K562 (cell line): ENCODE measurements around the gene KLF1. TPM values are rescaled to one million over a fixed set of nuclear protein-coding genes. Genes with fewer than 3 reads are reported as not detected.

Experiments used
- HMBOX1 ChIP-seq: sonication (generic); IDR thresholded peaks from 2 replicates; pipeline ENCODE4 v1.6.1; 2016
- NR2F6 ChIP-seq: fragments of 450-650 bp; formaldehyde crosslinking; IDR thresholded peaks from 2 replicates; pipeline ENCODE4 v1.4.0; 2020; ENCODE audit warnings: mild to moderate bottlenecking
- PCBP2 ChIP-seq: fragments of 200-400 bp; formaldehyde crosslinking; IDR thresholded peaks from 2 replicates; pipeline ENCODE4 v1.6.1; 2018; ENCODE audit warnings: low read length, low read depth, mild to moderate bottlenecking, moderate library complexity; ENCODE audit not compliant: poor library complexity, severe bottlenecking
- PTBP1 ChIP-seq: fragments of 200-400 bp; formaldehyde crosslinking; IDR thresholded peaks from 2 replicates; pipeline ENCODE4 v1.6.1; 2017; ENCODE audit warnings: low read depth, low read length
- ZFP30 ChIP-seq: fragments of 250-450 bp; sonication (Bioruptor Pico); IDR thresholded peaks from 2 replicates; pipeline ENCODE4 v1.8.0; 2022; ENCODE audit warnings: moderate library complexity, mild to moderate bottlenecking, inconsistent platforms, borderline replicate concordance
- ZNF143 ChIP-seq: sonication (generic); formaldehyde crosslinking; IDR thresholded peaks from 2 replicates; pipeline ENCODE4 v1.9.0; 2022; ENCODE audit warnings: mild to moderate bottlenecking, missing genetic modification reagents
- ZNF518B ChIP-seq: fragments of 250-450 bp; sonication (Bioruptor Pico); IDR thresholded peaks from 2 replicates; pipeline ENCODE4 v1.5.0; 2021; ENCODE audit warnings: mild to moderate bottlenecking, moderate library complexity
- ZNF586 ChIP-seq: fragments of 450-650 bp; formaldehyde crosslinking; conservative IDR thresholded peaks from 2 replicates; pipeline ENCODE4 v1.4.0; 2020; ENCODE audit warnings: mild to moderate bottlenecking, moderate library complexity
- polyA plus RNA-seq, 8 experiments: library from polyadenylated mRNA; depleted of rRNA in 4 of 8; stranded (reverse) in 5 of 8; unstranded in 3 of 8; fragments of >200 nt; fragmentation: Nextera tagmentation in 2 of 8; fragmentation: Illumina TruSeq in 1 of 8; extraction: Ambion mirVana in 2 of 8; extraction: Trizol in 1 of 8; gene quantifications; 2 replicates each; pipeline versions ENCODE4 v1.2.1 to v1.2.3, GENCODE V29; 2011 to 2014; ENCODE audit warnings: inconsistent platforms in 1 of 8, missing spikeins in 1 of 8
- total RNA-seq, 7 experiments: library from RNA; depleted of rRNA in 6 of 7; stranded (reverse); fragments of >200 nt in 6 of 7; fragmentation: Illumina TruSeq in 2 of 7; extraction: Trizol in 2 of 7; gene quantifications; 2 replicates each; pipeline versions ENCODE4 v1.2.1 to v1.2.3, GENCODE V29; 2011 to 2021; ENCODE audit warnings: low replicate concordance in 1 of 7
- TF ChIP-seq, protein P1 (sequence below), 2 experiments: fragments of 200-800 bp in 1 of 2; sonication (Bioruptor generic) in 1 of 2; sonication (generic) in 1 of 2; formaldehyde crosslinking in 1 of 2; IDR thresholded peaks in 1 of 2; conservative IDR thresholded peaks in 1 of 2; 2 replicates each; pipeline versions ENCODE4 v1.5.0 to v1.6.1; 2016 to 2020; ENCODE audit warnings: missing compliant biosample characterization in 1 of 2, missing genetic modification characterization in 1 of 2, missing genetic modification reagents in 1 of 2
- TF ChIP-seq, protein P2 (sequence below): fragments of 450-650 bp; formaldehyde crosslinking; IDR thresholded peaks from 2 replicates; pipeline ENCODE4 v1.4.0; 2020; ENCODE audit warnings: mild to moderate bottlenecking, moderate library complexity
- TF ChIP-seq, protein P3 (sequence below): sonication (generic); formaldehyde crosslinking; IDR thresholded peaks from 2 replicates; pipeline ENCODE4 v1.8.0; 2022; ENCODE audit warnings: missing genetic modification reagents, mild to moderate bottlenecking, moderate library complexity, borderline replicate concordance
- TF ChIP-seq, protein P4 (sequence below): fragments of 250-450 bp; sonication (Bioruptor Pico); IDR thresholded peaks from 2 replicates; pipeline ENCODE4 v1.4.0; 2020; ENCODE audit warnings: borderline replicate concordance

KLF1 gene
- total and polyA plus RNA-seq, 9 of the 15 experiments (the other 6 are each of a cell fraction or from before 2014, with no cell fraction given), result 8.4 to 163 (median 47.3) TPM

DNA sequence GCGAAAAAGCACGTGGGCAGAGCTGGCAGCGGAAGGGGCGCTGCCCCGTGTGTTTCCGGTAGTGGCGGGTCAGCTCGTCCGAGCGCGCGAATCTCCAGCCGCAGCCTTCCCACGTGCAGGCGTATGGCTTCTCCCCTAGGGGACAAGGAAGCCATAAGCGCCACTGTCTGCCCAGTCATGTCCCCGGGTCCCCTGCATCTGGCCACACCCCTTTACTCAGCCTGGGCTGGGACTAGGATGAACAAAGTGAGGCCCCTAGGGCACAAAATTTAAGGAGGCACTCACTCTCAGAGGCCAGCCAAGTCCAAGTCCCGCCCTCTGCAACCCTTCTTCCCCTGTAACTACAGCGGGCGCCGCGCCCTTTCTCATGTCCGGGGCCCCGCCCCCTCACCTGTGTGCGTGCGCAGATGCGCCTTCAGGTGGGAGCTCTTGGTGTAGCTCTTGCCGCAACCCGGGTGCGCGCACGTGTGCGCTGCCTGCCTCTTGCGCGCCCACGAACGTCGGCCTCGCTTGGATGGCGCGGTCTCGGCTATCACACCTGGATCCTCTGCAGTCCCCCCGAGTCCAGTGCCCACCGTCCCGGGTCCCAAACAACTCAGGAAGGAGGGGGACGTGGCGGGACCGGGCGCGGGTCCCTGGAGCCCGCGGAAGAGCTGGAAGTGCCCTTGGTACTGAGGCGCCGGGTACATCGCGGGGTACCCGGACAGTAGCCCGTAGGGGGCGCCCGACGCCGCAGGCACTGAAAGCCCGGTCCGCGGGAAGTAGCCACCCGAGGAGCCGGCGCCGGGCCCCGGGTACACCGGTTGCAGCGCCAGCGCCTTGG lies 1.9 kb downstream of the KLF1 start (continued):
- TF ChIP-seq, protein P1, sequence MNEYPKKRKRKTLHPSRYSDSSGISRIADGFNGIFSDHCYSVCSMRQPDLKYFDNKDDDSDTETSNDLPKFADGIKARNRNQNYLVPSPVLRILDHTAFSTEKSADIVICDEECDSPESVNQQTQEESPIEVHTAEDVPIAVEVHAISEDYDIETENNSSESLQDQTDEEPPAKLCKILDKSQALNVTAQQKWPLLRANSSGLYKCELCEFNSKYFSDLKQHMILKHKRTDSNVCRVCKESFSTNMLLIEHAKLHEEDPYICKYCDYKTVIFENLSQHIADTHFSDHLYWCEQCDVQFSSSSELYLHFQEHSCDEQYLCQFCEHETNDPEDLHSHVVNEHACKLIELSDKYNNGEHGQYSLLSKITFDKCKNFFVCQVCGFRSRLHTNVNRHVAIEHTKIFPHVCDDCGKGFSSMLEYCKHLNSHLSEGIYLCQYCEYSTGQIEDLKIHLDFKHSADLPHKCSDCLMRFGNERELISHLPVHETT (CRISPR knock-in tag; conservative IDR thresholded peaks at IDR 0.05 in 1 of 2, IDR thresholded peaks at IDR 0.05 in 1 of 2), result peak in 1 of 2 experiments; percentile 44; a peak in 2 of 4 replicates
- TF ChIP-seq, protein P2, sequence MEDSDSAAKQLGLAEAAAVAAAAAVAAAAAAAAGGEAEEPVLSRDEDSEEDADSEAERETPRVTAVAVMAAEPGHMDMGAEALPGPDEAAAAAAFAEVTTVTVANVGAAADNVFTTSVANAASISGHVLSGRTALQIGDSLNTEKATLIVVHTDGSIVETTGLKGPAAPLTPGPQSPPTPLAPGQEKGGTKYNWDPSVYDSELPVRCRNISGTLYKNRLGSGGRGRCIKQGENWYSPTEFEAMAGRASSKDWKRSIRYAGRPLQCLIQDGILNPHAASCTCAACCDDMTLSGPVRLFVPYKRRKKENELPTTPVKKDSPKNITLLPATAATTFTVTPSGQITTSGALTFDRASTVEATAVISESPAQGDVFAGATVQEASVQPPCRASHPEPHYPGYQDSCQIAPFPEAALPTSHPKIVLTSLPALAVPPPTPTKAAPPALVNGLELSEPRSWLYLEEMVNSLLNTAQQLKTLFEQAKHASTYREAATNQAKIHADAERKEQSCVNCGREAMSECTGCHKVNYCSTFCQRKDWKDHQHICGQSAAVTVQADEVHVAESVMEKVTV (CRISPR knock-in tag), result no peak
- TF ChIP-seq ZNF586 (CRISPR knock-in tag) (no peak), PTBP1 (no peak), ZFP30 (CRISPR knock-in tag) (no peak), PCBP2 (no peak), ZNF518B (CRISPR knock-in tag) (no peak), ZNF143 (CRISPR knock-in tag) (no peak), HMBOX1 (no peak), NR2F6 (CRISPR knock-in tag) (0 out of 2 replicates have a peak, but pooled peaks have one; percentile 4)
- TF ChIP-seq, protein P3, sequence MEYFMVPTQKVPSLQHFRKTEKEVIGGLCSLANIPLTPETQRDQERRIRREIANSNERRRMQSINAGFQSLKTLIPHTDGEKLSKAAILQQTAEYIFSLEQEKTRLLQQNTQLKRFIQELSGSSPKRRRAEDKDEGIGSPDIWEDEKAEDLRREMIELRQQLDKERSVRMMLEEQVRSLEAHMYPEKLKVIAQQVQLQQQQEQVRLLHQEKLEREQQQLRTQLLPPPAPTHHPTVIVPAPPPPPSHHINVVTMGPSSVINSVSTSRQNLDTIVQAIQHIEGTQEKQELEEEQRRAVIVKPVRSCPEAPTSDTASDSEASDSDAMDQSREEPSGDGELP (CRISPR knock-in tag), result peak; percentile 90
- TF ChIP-seq, protein P4, sequence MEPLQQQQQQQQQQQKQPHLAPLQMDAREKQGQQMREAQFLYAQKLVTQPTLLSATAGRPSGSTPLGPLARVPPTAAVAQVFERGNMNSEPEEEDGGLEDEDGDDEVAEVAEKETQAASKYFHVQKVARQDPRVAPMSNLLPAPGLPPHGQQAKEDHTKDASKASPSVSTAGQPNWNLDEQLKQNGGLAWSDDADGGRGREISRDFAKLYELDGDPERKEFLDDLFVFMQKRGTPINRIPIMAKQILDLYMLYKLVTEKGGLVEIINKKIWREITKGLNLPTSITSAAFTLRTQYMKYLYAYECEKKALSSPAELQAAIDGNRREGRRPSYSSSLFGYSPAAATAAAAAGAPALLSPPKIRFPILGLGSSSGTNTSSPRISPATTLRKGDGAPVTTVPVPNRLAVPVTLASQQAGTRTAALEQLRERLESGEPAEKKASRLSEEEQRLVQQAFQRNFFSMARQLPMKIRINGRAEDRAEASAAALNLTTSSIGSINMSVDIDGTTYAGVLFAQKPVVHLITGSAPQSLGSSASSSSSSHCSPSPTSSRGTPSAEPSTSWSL (CRISPR knock-in tag), result no peak
